Thoracic aorta (tissue), 2 donors: ENCODE measurements around the gene SLC38A8. TPM values are rescaled to one million over a fixed set of nuclear protein-coding genes. Genes with fewer than 3 reads are reported as not detected.

ENCODE experiments used
- ATAC-seq: fragments of 150-250 bp; one replicate; pipeline ENCODE4 v1.8.0; 2017; ENCODE audit warnings: low read depth; ENCODE audit not compliant: insufficient number of reproducible peaks, low FRiP score
- DNase-seq: peaks from one replicate; pipeline ENCODE4 v3.0.0-alpha.2; 2020; ENCODE audit warnings: low spot score
- H3K27ac ChIP-seq, 2 donors: fragments of 200-600 bp; sonication (generic); 1 replicate in 1 of 2; 2 replicates in 1 of 2; pipeline ENCODE4 v1.5.1; 2016; ENCODE audit warnings: mild to moderate bottlenecking in 2 of 2, moderate library complexity in 2 of 2
- H3K27me3 ChIP-seq: fragments of 200-600 bp; sonication (generic); replicated peaks from 2 replicates; pipeline ENCODE4 v1.6.0; 2016; ENCODE audit warnings: mild to moderate bottlenecking; ENCODE audit not compliant: insufficient read depth
- H3K36me3 ChIP-seq: fragments of 200-600 bp; sonication (generic); one replicate; pipeline ENCODE4 v1.5.1; 2016
- H3K4me1 ChIP-seq, 2 donors: fragments of 200-600 bp; sonication (generic); 1 replicate in 1 of 2; 2 replicates in 1 of 2; pipeline versions ENCODE4 v1.5.1 to v1.6.0; 2016; ENCODE audit warnings: low read depth in 2 of 2, mild to moderate bottlenecking in 1 of 2; ENCODE audit not compliant: control insufficient read depth in 1 of 2
- H3K4me3 ChIP-seq: fragments of 200-600 bp; sonication (generic); 2 replicates; pipeline ENCODE4 v1.5.1; 2016; ENCODE audit warnings: mild to moderate bottlenecking
- H3K9me3 ChIP-seq: fragments of 200-600 bp; sonication (generic); 2 replicates; pipeline ENCODE4 v1.5.1; 2016
- total RNA-seq, 2 donors: library from RNA; depleted of rRNA; stranded (reverse); fragments of >200 nt; gene quantifications; one replicate each; pipeline versions ENCODE4 v1.1.0 to v1.2.3, GENCODE V29; 2016
- TF ChIP-seq, protein P1 (sequence below): fragments of 200-600 bp; sonication (generic); IDR thresholded peaks from one replicate; pipeline ENCODE4 v1.5.1; 2019; ENCODE audit warnings: antibody characterized with exemption

SLC38A8 gene
- total RNA-seq, 2 donors from 2014 or later = not detected

DNA sequence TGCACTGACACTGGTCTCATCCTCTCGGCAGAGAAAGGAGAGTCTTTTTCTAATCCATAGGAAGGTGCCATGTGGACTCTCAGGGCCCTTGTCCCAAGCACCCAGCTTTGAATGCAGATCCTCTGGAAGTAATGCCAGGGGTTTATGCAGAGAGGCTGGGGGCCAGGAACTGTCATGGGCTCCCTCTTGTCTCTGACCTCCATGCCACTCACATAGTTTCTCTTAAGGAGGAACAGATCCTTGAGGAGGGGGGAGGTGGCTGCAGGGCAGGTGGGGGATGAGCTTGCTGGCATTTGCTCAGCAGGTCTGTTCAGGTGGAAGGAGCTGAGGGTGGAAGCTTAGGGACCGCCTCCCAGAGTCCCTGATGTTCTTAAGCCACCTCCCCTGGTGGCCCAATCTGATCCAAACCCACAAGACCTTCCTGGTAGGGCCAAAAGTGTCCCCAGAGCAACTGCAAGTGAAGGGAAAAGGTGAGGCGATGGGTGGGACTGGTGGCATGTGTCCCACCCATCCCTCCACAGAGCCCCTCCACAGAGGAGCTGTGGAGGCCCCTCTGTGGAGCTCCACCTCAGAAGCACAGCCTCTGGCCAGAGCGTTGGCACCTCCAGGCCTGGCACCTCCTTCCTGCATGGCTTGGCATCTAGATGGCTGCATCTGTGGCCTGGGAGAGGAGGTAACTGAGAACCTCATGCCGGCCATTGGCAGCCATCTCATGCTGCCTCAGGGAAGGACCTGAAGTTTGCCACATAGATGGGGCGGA is 65.4 kb downstream of the SLC38A8 start:
- DNase-seq = no peak

DNA sequence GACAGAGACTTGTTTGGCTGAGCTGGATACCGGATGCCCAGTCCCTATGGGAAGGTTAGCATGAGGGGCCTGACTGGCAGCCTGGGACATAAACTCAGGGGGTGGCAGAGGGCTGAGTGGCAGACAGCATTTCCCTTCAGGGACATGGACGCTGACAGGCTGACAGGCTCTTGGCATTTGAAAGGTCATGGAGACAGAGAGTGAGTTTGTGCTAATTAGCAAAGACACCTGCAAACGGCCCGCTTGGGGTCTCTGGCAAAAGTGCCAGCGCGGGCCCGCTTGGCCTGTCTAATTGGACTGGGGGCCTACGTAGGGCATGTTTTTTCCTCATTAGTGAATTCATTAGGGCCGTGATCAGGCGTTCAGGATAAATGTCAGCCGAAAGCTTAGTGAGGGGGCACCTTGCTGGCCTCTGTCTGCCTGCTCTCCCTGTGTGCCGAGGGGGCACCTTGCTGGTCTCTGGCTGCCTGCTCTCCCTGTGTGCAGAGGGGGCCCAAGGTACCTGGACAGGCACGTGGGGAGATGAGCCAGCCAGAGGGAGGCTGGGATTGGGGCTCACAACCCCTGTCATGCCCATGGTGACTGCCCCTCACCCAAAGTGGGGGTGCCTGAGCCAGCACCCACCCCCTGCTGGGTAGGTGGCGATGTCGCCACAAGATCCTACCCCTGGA is 66.9 kb downstream of the SLC38A8 start:
- Histone ChIP-seq H3K27me3 (no peaks in the 10 kb centered on the region), H3K27ac (no peak overlapping the region), H3K4me3 (no peak overlapping the region), H3K4me1 (no peaks in the 10 kb centered on the region), H3K36me3 (no peaks in the 10 kb centered on the region), H3K9me3 (no peaks in the 10 kb centered on the region)
- TF ChIP-seq, protein P1, sequence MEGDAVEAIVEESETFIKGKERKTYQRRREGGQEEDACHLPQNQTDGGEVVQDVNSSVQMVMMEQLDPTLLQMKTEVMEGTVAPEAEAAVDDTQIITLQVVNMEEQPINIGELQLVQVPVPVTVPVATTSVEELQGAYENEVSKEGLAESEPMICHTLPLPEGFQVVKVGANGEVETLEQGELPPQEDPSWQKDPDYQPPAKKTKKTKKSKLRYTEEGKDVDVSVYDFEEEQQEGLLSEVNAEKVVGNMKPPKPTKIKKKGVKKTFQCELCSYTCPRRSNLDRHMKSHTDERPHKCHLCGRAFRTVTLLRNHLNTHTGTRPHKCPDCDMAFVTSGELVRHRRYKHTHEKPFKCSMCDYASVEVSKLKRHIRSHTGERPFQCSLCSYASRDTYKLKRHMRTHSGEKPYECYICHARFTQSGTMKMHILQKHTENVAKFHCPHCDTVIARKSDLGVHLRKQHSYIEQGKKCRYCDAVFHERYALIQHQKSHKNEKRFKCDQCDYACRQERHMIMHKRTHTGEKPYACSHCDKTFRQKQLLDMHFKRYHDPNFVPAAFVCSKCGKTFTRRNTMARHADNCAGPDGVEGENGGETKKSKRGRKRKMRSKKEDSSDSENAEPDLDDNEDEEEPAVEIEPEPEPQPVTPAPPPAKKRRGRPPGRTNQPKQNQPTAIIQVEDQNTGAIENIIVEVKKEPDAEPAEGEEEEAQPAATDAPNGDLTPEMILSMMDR = no peak
- ATAC-seq (no peak), DNase-seq (no peak)

More for the DNA sequence above, 65.4 kb downstream of the SLC38A8 start:
- H3K9me3 ChIP-seq = no peaks in the 10 kb centered on the region
- H3K27me3 ChIP-seq = no peaks in the 10 kb centered on the region
- ATAC-seq = no peak
- H3K4me3 ChIP-seq = no peak overlapping the region
- TF ChIP-seq, protein P1 = no peak
- no peak overlapping the region for H3K27ac ChIP-seq
- no peaks in the 10 kb centered on the region for H3K36me3 ChIP-seq
- no peaks in the 10 kb centered on the region for H3K4me1 ChIP-seq

DNA sequence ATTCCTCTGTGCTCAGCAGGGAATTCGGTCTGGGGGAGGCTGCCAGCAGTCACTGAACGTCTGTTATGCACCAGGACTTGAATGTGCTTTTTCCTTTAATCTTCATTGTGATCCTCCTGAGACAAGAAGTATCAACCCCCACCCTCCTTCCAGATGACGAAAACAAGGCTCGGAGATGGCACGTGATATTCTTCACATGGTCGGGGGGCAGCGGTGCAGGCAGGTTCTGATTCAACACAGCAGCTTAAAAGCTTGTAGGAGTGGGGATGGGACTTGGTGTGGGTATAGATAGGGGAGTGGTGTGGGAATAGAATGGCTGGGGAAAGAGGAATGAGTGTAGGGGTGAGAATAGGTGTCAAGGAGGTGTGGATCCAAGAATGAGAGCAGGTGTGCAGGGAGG is 68.1 kb downstream of the SLC38A8 start:
- H3K9me3 ChIP-seq = no peaks in the 10 kb centered on the region
- H3K36me3 ChIP-seq = no peaks in the 10 kb centered on the region
- H3K27me3 ChIP-seq = no peaks in the 10 kb centered on the region
- ATAC-seq (no peak), DNase-seq (no peak)
- H3K27ac ChIP-seq = no peak overlapping the region
- H3K4me1 ChIP-seq = no peaks in the 10 kb centered on the region
- TF ChIP-seq, protein P1 = no peak
- no peak overlapping the region for H3K4me3 ChIP-seq

DNA sequence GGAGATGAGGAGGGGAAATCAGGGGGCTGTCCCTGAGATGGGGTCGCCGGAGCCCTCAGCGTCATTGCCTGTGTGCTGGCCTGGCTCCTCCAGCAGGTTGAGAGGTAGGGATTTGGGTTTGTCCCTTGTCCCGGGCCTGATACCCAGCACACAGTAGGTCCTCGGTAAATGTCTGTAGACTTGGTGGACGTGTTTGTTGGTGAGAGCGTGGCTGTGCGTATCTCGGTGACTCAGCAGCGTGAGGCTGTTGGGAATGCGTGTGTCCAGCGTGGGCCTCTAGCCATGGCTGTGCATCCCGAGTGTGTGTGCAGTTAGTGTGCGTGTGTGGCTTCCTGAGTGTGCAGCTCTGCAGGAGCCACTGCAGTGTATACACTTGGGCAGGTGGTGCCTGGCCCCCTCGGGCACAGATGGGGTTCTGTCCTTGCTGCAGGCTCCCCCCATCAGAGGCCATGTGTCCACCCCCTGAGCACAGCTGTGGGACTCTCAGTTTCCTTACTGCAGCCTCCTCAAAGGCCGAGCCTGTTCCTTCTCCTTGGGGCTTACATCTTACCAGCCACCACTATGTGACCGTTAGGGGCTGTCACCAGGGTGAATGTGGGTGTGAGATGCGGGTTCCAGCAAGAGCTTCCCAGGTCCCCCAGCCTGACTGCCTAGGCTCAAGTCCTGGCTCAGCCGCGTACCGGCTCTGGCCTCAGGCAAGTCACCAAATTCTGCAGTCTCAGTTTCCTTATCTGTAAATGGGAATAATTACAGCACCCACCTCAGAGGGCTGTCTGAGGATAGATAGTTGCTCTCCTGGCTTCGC is 68.8 kb downstream of the SLC38A8 start:
- Histone ChIP-seq H3K4me1 (peaks cover 0 to 2% of the 10 kb centered on the region in 2 donors), H3K27me3 (no peaks in the 10 kb centered on the region), H3K9me3 (no peaks in the 10 kb centered on the region), H3K27ac (no peak overlapping the region), H3K36me3 (no peaks in the 10 kb centered on the region), H3K4me3 (no peak overlapping the region)
- TF ChIP-seq, protein P1 = no peak
- no peak for ATAC-seq
- DNase-seq = no peak

DNA sequence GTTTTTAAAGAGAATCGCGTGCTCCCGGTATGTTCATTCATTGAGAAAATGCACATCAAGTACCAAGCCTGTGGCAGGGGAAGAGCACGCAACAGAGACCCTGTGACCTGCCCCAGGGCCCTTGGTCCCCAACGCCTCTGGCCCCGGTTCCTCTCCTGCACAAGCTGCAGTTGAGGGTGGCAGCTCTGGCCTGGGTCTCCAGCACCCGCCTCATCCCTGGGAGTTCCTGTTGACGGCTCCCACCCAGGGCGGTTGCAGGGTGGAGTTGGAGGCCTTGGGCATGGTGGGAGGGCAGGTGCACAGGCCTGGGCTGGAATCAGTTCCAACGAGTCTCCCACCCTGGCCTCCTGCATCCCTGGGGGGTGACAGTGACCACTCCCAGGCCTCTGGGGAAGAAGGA is 69.5 kb downstream of the SLC38A8 start:
- H3K4me3 ChIP-seq = no peak overlapping the region
- DNase-seq (no peak), ATAC-seq (no peak)
- peaks cover 0 to 5% of the 10 kb centered on the region in 2 donors for H3K4me1 ChIP-seq
- no peaks in the 10 kb centered on the region for H3K9me3 ChIP-seq
- TF ChIP-seq, protein P1 = no peak
- no peaks in the 10 kb centered on the region for H3K27me3 ChIP-seq
- no peak overlapping the region for H3K27ac ChIP-seq
- H3K36me3 ChIP-seq = no peaks in the 10 kb centered on the region
